Neural cell (in vitro differentiated cells): ENCODE results near the gene ZNF597. TPM values are rescaled to one million over a fixed set of nuclear protein-coding genes. Genes with fewer than 3 reads are reported as not detected.

Source experiments
- H2AFZ ChIP-seq: fragments of 200-600, 300-800 bp; sonication (generic), shearing (Covaris generic); 2 replicates; pipeline ENCODE4 v1.6.0; 2014; ENCODE audit warnings: low read depth, mild to moderate bottlenecking, antibody characterized with exemption, low read length, moderate library complexity
- H3F3A ChIP-seq: fragments of 200-600 bp; shearing (Covaris generic); 2 replicates; pipeline ENCODE4 v1.6.1; 2016; ENCODE audit warnings: mild to moderate bottlenecking, moderate library complexity, mixed read lengths, antibody characterized with exemption, low read length; ENCODE audit not compliant: insufficient read depth, poor library complexity, severe bottlenecking
- H3K27ac ChIP-seq: fragments of 200-600, 300-800 bp; sonication (generic), shearing (Covaris generic); 2 replicates; pipeline ENCODE4 v1.5.1; 2014; ENCODE audit warnings: mild to moderate bottlenecking, low read length, moderate library complexity
- H3K27me3 ChIP-seq: fragments of 300-800, 200-600 bp; sonication (generic), shearing (Covaris generic); 2 replicates; pipeline ENCODE4 v1.6.0; 2014; ENCODE audit warnings: mild to moderate bottlenecking, low read depth, low read length, moderate library complexity; ENCODE audit not compliant: insufficient read depth
- H3K36me3 ChIP-seq: fragments of 300-800, 200-600 bp; sonication (generic), shearing (Covaris generic); 2 replicates; pipeline ENCODE4 v1.5.1; 2014; ENCODE audit warnings: mild to moderate bottlenecking, antibody characterized with exemption, low read length, moderate library complexity; ENCODE audit not compliant: insufficient read depth
- H3K4me2 ChIP-seq: fragments of 300-800, 200-600 bp; sonication (generic), shearing (Covaris generic); 2 replicates; pipeline ENCODE4 v1.6.0; 2014; ENCODE audit warnings: mild to moderate bottlenecking, low read length
- H3K4me3 ChIP-seq: fragments of 300-800, 200-600 bp; sonication (generic), shearing (Covaris generic); 2 replicates; pipeline ENCODE4 v1.5.1; 2014; ENCODE audit warnings: mild to moderate bottlenecking, low read length, moderate library complexity
- H3K79me2 ChIP-seq: fragments of 200-600 bp; shearing (Covaris generic); replicated peaks from 2 replicates; pipeline ENCODE4 v1.6.0; 2014; ENCODE audit warnings: mild to moderate bottlenecking, low read length, moderate library complexity; ENCODE audit not compliant: insufficient read depth
- H3K9ac ChIP-seq: fragments of 300-800, 200-600 bp; sonication (generic), shearing (Covaris generic); 2 replicates; pipeline ENCODE4 v1.6.1; 2016; ENCODE audit warnings: mild to moderate bottlenecking, low read length, mixed read lengths
- H3K9me2 ChIP-seq: fragments of 200-600 bp; shearing (Covaris generic); 2 replicates; pipeline ENCODE4 v1.6.1; 2016; ENCODE audit warnings: mild to moderate bottlenecking, low read length, mixed read lengths; ENCODE audit not compliant: insufficient read depth
- H3K9me3 ChIP-seq: fragments of 200-600, 300-800 bp; sonication (generic), shearing (Covaris generic); 2 replicates; pipeline ENCODE4 v1.6.1; 2016; ENCODE audit warnings: mild to moderate bottlenecking, mixed run types, low read length, moderate library complexity, mixed read lengths
- H4K20me1 ChIP-seq: fragments of 200-600 bp; shearing (Covaris generic); 2 replicates; pipeline ENCODE4 v1.6.1; 2016; ENCODE audit warnings: mild to moderate bottlenecking, mixed run types; ENCODE audit not compliant: insufficient read depth
- CTCF ChIP-seq: fragments of 450-650 bp; IDR thresholded peaks from 2 replicates; pipeline ENCODE4 v1.5.1; 2014; ENCODE audit warnings: antibody characterized with exemption, mild to moderate bottlenecking, moderate library complexity; ENCODE audit not compliant: poor library complexity, severe bottlenecking
- EP300 ChIP-seq: fragments of 450-650 bp; conservative IDR thresholded peaks from 2 replicates; pipeline ENCODE4 v1.6.1; 2014; ENCODE audit warnings: antibody characterized with exemption, mild to moderate bottlenecking, moderate library complexity; ENCODE audit not compliant: poor library complexity, severe bottlenecking
- EZH2 ChIP-seq: fragments of 200-600, 300-800 bp; shearing (Covaris generic), sonication (generic); IDR thresholded peaks from 2 replicates; pipeline ENCODE4 v1.6.1; 2014; ENCODE audit warnings: antibody characterized with exemption, low read length, borderline replicate concordance, mild to moderate bottlenecking; ENCODE audit not compliant: insufficient read depth, poor library complexity, severe bottlenecking
- MXI1 ChIP-seq: fragments of 450-650 bp; conservative IDR thresholded peaks from 2 replicates; pipeline ENCODE4 v1.6.1; 2014; ENCODE audit warnings: antibody characterized with exemption, mild to moderate bottlenecking; ENCODE audit not compliant: poor library complexity, severe bottlenecking
- POLR2AphosphoS5 ChIP-seq: IDR thresholded peaks from 2 replicates; pipeline ENCODE4 v1.6.1; 2012
- RAD21 ChIP-seq: fragments of 450-650 bp; conservative IDR thresholded peaks from 2 replicates; pipeline ENCODE4 v1.6.1; 2014; ENCODE audit warnings: antibody characterized with exemption, mild to moderate bottlenecking, moderate library complexity
- SMC3 ChIP-seq: fragments of 450-650 bp; conservative IDR thresholded peaks from 2 replicates; pipeline ENCODE4 v1.6.1; 2014; ENCODE audit warnings: antibody characterized with exemption, mild to moderate bottlenecking, moderate library complexity; ENCODE audit not compliant: poor library complexity
- TAF1 ChIP-seq: IDR thresholded peaks from 2 replicates; pipeline ENCODE4 v1.6.1; 2012; ENCODE audit warnings: low read depth
- polyA plus RNA-seq: library from polyadenylated mRNA; depleted of rRNA; stranded (reverse); fragments of >200 nt; gene quantifications from 2 replicates; pipeline ENCODE4 v1.2.3, GENCODE V29; 2014
- TF ChIP-seq, protein P1 (sequence below): IDR thresholded peaks from 2 replicates; pipeline ENCODE4 v1.6.1; 2012; ENCODE audit warnings: borderline replicate concordance

The ZNF597 gene
- polyA plus RNA-seq, 1 donor from 2014 or later: 2.0 TPM

DNA sequence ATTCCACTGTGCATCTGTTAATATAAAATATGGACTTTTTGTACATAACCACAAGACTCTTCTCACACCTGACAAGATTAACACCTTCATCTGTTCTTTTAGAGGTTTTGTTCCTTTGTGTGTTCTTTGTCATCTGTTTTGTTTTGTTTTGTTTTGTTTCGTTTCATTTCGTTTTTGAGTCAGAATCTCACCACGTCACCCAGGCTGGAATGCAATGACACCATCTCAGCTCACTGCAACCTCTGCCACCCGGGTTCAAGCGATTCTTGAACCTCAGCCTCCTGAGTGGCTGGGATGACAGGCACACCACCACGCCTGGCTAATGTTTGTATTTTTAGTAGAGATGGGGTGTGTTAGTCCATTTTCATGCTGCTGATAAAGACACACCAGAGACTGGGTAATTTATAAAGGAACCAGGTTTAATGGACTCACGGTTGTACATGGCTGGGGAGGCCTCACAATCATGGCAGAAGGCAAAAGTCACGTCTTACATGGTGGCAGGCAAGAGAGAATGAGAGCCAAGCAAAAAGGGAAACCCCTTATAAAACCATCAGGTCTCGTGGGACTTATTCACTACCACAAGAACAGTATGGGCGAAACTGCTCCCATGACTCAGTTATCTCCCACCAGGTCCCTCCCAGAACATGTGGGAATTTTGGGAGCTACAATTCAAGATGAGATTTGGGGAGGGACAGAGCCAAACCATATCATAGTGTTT is 29.7 kb upstream of the ZNF597 start:
- Histone ChIP-seq H3K36me3 (no peaks in the 10 kb centered on the region), H3F3A (no peaks in the 10 kb centered on the region), H3K9me2 (no peaks in the 10 kb centered on the region), H2AFZ (no peak overlapping the region), H4K20me1 (no peaks in the 10 kb centered on the region), H3K79me2 (peaks cover 5% of the 10 kb centered on the region), H3K9ac (no peak overlapping the region), H3K27ac (no peak overlapping the region), H3K4me3 (no peak overlapping the region), H3K27me3 (no peaks in the 10 kb centered on the region), H3K9me3 (no peaks in the 10 kb centered on the region), H3K4me2 (no peak overlapping the region)
- TF ChIP-seq EZH2: no peak
- TF ChIP-seq RAD21: no peak
- TF ChIP-seq CTCF: no peak
- TF ChIP-seq MXI1: no peak
- no peak for TF ChIP-seq EP300
- no peak for TF ChIP-seq POLR2AphosphoS5
- no peak for TF ChIP-seq SMC3
- no peak for TF ChIP-seq TAF1
- TF ChIP-seq, protein P1, sequence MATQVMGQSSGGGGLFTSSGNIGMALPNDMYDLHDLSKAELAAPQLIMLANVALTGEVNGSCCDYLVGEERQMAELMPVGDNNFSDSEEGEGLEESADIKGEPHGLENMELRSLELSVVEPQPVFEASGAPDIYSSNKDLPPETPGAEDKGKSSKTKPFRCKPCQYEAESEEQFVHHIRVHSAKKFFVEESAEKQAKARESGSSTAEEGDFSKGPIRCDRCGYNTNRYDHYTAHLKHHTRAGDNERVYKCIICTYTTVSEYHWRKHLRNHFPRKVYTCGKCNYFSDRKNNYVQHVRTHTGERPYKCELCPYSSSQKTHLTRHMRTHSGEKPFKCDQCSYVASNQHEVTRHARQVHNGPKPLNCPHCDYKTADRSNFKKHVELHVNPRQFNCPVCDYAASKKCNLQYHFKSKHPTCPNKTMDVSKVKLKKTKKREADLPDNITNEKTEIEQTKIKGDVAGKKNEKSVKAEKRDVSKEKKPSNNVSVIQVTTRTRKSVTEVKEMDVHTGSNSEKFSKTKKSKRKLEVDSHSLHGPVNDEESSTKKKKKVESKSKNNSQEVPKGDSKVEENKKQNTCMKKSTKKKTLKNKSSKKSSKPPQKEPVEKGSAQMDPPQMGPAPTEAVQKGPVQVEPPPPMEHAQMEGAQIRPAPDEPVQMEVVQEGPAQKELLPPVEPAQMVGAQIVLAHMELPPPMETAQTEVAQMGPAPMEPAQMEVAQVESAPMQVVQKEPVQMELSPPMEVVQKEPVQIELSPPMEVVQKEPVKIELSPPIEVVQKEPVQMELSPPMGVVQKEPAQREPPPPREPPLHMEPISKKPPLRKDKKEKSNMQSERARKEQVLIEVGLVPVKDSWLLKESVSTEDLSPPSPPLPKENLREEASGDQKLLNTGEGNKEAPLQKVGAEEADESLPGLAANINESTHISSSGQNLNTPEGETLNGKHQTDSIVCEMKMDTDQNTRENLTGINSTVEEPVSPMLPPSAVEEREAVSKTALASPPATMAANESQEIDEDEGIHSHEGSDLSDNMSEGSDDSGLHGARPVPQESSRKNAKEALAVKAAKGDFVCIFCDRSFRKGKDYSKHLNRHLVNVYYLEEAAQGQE: no peak

DNA sequence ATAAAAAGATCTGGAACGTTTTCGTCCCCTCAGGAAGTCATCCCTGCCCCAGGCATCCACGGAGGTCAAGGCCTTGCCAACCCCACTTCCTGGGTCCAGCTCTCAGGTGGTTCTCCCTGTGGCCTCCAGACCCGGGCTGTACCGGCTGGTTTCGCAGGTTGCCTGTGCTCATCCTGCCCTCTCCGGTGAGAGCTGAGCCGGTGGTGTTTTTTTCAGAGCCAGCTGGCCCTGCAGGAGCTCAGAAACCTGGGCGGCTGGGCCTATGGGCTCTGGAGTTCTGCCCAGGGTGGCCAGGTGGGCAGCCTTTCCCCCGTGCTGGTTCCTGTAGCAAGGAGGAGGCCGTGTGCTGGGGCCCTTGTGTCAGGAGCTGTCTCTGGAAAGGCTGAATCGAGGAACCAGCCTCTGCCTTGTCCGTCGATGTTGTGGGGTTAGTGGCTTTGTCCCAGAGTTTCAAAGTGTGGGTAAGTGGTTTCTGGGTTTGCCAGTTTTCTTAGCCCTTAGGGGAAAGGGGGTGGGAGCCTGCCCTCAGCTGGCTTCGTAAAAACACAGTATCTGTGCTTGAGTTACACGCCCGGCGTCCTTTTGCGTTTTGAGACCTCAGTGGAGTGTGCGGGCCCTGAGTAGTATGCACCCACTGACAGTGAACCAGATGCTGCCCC is 28.3 kb upstream of the ZNF597 start:
- H3K9me3 ChIP-seq: no peaks in the 10 kb centered on the region
- H3K36me3 ChIP-seq: no peaks in the 10 kb centered on the region
- no peak overlapping the region for H2AFZ ChIP-seq
- no peak overlapping the region for H3K9ac ChIP-seq
- H3K4me2 ChIP-seq: no peak overlapping the region
- no peak overlapping the region for H3K4me3 ChIP-seq
- H3K27ac ChIP-seq: no peak overlapping the region
- no peaks in the 10 kb centered on the region for H3K9me2 ChIP-seq
- H3K79me2 ChIP-seq: peaks cover 5% of the 10 kb centered on the region
- no peak for TF ChIP-seq CTCF
- no peak for TF ChIP-seq RAD21
- no peak for TF ChIP-seq MXI1
- no peak for TF ChIP-seq TAF1
- no peak for TF ChIP-seq SMC3
- no peak for TF ChIP-seq EP300
- TF ChIP-seq POLR2AphosphoS5: no peak
- TF ChIP-seq, protein P1: no peak
- no peak for TF ChIP-seq EZH2
- no peaks in the 10 kb centered on the region for H4K20me1 ChIP-seq
- no peaks in the 10 kb centered on the region for H3F3A ChIP-seq
- no peaks in the 10 kb centered on the region for H3K27me3 ChIP-seq
